Measurements from ENCODE around the gene ANKH.

DNA sequence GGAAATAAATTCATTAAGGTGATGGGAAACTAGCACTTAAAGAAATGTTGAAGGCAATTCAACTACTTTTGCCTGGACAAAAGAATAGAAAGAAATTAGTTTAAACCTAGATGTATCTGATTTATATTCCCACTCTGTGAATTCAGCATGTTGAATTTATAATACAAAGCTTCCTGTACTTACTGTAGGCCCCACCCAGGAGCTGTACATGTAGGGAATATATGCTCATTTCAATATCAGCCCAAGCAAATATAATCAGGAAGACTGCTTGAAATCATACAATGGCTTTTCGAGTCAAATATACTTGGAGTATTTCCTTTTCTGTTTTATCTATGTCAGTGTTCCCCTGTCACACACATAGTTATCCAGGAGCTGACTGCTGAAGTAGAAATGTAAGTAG is 105.0 kb downstream of the ANKH start:
- TF ChIP-seq, protein P1, sequence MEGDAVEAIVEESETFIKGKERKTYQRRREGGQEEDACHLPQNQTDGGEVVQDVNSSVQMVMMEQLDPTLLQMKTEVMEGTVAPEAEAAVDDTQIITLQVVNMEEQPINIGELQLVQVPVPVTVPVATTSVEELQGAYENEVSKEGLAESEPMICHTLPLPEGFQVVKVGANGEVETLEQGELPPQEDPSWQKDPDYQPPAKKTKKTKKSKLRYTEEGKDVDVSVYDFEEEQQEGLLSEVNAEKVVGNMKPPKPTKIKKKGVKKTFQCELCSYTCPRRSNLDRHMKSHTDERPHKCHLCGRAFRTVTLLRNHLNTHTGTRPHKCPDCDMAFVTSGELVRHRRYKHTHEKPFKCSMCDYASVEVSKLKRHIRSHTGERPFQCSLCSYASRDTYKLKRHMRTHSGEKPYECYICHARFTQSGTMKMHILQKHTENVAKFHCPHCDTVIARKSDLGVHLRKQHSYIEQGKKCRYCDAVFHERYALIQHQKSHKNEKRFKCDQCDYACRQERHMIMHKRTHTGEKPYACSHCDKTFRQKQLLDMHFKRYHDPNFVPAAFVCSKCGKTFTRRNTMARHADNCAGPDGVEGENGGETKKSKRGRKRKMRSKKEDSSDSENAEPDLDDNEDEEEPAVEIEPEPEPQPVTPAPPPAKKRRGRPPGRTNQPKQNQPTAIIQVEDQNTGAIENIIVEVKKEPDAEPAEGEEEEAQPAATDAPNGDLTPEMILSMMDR (IDR thresholded peaks at IDR 0.05 in 2 of 3, conservative IDR thresholded peaks at IDR 0.05 in 1 of 3; ENCODE audit: control insufficient read depth in 2 of 3, extremely low read depth in 1 of 3, insufficient read depth in 1 of 3, low read depth in 3 of 3, low read length in 3 of 3): no peak
- TF ChIP-seq, protein P2, sequence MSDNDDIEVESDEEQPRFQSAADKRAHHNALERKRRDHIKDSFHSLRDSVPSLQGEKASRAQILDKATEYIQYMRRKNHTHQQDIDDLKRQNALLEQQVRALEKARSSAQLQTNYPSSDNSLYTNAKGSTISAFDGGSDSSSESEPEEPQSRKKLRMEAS (IDR thresholded peaks at IDR 0.05; ENCODE audit: low read depth, low read length): no peak
- TF ChIP-seq ZSCAN29 (IDR thresholded peaks at IDR 0.05) (no peak), SMAD5 (IDR thresholded peaks at IDR 0.05; ENCODE audit: low read depth) (no peak), POLR2A (IDR thresholded peaks at IDR 0.05; ENCODE audit: low read depth, low read length) (no peak), RCOR1 (conservative IDR thresholded peaks at IDR 0.05; ENCODE audit: low read depth, low read length) (no peak), TAF1 (IDR thresholded peaks at IDR 0.05; ENCODE audit: borderline replicate concordance, low read depth, low read length) (no peak)

Data from GM12878 (cell line).